Measurements from ENCODE around the gene SLC1A6.

SLC1A6 gene

DNA sequence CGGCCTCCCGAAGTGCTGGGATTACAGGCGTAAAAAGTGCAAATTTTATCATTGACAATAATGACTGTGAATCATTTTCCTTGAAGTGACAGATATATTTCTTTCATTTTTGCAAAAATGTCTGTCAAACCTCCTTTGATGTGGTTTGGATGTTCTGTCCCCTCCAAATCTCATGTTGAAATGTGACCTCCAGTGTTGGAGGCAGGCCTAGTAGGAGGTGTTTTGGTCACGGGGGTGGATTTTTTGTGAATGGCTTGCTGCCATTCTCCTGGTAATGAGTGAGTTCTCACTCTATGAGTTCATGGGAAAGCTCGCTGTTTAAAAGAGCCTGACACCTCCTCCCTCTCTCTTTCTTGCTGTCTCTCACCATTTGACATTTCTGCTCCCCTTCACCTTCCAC is 5.5 kb upstream of the SLC1A6 start:
- TF ChIP-seq, protein P1, sequence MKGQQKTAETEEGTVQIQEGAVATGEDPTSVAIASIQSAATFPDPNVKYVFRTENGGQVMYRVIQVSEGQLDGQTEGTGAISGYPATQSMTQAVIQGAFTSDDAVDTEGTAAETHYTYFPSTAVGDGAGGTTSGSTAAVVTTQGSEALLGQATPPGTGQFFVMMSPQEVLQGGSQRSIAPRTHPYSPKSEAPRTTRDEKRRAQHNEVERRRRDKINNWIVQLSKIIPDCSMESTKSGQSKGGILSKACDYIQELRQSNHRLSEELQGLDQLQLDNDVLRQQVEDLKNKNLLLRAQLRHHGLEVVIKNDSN (IDR thresholded peaks at IDR 0.05), result no peak
- TF ChIP-seq TEAD4 (IDR thresholded peaks at IDR 0.05) (no peak), TCF12 (IDR thresholded peaks at IDR 0.05; ENCODE audit: low read depth) (no peak), EGR1 (IDR thresholded peaks at IDR 0.05) (no peak), NFIC (IDR thresholded peaks at IDR 0.05) (no peak), YY1 (IDR thresholded peaks at IDR 0.05; ENCODE audit: low read depth) (no peak)
- TF ChIP-seq, protein P2, sequence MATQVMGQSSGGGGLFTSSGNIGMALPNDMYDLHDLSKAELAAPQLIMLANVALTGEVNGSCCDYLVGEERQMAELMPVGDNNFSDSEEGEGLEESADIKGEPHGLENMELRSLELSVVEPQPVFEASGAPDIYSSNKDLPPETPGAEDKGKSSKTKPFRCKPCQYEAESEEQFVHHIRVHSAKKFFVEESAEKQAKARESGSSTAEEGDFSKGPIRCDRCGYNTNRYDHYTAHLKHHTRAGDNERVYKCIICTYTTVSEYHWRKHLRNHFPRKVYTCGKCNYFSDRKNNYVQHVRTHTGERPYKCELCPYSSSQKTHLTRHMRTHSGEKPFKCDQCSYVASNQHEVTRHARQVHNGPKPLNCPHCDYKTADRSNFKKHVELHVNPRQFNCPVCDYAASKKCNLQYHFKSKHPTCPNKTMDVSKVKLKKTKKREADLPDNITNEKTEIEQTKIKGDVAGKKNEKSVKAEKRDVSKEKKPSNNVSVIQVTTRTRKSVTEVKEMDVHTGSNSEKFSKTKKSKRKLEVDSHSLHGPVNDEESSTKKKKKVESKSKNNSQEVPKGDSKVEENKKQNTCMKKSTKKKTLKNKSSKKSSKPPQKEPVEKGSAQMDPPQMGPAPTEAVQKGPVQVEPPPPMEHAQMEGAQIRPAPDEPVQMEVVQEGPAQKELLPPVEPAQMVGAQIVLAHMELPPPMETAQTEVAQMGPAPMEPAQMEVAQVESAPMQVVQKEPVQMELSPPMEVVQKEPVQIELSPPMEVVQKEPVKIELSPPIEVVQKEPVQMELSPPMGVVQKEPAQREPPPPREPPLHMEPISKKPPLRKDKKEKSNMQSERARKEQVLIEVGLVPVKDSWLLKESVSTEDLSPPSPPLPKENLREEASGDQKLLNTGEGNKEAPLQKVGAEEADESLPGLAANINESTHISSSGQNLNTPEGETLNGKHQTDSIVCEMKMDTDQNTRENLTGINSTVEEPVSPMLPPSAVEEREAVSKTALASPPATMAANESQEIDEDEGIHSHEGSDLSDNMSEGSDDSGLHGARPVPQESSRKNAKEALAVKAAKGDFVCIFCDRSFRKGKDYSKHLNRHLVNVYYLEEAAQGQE (IDR thresholded peaks at IDR 0.05; ENCODE audit: low read depth), result no peak
- TF ChIP-seq, protein P3, sequence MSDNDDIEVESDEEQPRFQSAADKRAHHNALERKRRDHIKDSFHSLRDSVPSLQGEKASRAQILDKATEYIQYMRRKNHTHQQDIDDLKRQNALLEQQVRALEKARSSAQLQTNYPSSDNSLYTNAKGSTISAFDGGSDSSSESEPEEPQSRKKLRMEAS (IDR thresholded peaks at IDR 0.05), result no peak

DNA sequence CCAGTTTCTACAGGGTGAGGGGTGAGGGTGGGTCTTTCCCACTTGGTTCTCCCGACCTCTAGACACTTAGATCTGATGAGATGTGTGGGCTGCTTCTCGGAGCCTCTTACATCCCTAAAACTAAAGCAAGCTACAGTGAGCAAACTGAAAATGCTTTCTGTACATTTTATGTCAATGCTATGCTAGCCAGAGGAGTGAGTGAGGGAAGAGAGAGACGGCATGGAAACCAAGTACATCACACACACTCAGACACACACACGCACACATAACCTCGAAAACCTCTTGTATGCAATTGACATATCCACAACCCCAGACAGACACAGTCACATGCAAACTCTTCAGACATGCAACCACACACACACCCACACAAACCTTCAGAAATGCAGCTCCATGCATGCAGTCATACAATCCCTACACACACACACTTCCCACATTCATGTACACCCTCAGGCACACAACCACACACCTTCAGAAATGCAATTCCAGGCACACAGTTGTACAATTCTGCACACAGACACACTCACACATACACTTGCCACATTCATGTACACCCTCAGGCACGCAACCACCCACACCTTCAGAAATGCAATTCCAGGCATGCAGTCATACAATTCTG is 1.4 kb downstream of the SLC1A6 start:
- TF ChIP-seq EP300 (IDR thresholded peaks at IDR 0.05; ENCODE audit: borderline replicate concordance), result no peak
- no peak for TF ChIP-seq CEBPB (IDR thresholded peaks at IDR 0.05)
- no peak for TF ChIP-seq TCF12 (IDR thresholded peaks at IDR 0.05; ENCODE audit: low read depth)
- TF ChIP-seq RAD21 (IDR thresholded peaks at IDR 0.05; ENCODE audit: low read depth), result no peak
- TF ChIP-seq CREB1 (IDR thresholded peaks at IDR 0.05; ENCODE audit: low read depth), result no peak
- TF ChIP-seq ZBTB7A (IDR thresholded peaks at IDR 0.05; ENCODE audit: low read depth), result no peak
- no peak for TF ChIP-seq TEAD4 (IDR thresholded peaks at IDR 0.05)
- no peak for TF ChIP-seq NFIC (IDR thresholded peaks at IDR 0.05)
- TF ChIP-seq TAF1 (IDR thresholded peaks at IDR 0.05; ENCODE audit: low read depth), result no peak
- no peak for TF ChIP-seq YY1 (IDR thresholded peaks at IDR 0.05; ENCODE audit: low read depth)
- TF ChIP-seq EGR1 (IDR thresholded peaks at IDR 0.05), result no peak
- TF ChIP-seq, protein P1 (IDR thresholded peaks at IDR 0.05), result no peak

DNA sequence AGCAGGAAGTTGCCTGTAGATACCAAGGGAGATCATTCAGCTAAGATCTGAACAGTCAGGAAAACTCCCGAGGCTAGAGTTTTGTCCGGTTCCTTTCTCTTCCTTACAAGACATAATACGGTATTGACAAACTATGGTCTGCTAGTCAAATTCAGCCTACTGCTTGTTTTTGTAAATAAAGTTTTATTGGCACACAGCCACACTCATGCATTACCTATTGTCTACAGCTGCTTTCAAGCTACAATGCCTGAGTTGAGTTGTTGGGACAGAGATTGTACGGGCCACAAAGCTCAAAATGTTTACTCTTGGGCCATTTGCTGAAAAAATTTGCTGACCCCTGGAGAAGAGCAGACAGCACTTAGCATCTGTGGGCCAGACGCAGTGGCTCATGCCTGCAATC is 2.5 kb downstream of the SLC1A6 start:
- TF ChIP-seq EGR1 (IDR thresholded peaks at IDR 0.05) (no peak), NFIC (IDR thresholded peaks at IDR 0.05) (no peak), CREB1 (IDR thresholded peaks at IDR 0.05; ENCODE audit: low read depth) (no peak), RAD21 (IDR thresholded peaks at IDR 0.05; ENCODE audit: low read depth) (no peak), TEAD4 (IDR thresholded peaks at IDR 0.05) (no peak), TCF12 (IDR thresholded peaks at IDR 0.05; ENCODE audit: low read depth) (no peak)
- TF ChIP-seq, protein P2 (IDR thresholded peaks at IDR 0.05; ENCODE audit: low read depth), result no peak
- TF ChIP-seq, protein P1 (IDR thresholded peaks at IDR 0.05), result no peak

DNA sequence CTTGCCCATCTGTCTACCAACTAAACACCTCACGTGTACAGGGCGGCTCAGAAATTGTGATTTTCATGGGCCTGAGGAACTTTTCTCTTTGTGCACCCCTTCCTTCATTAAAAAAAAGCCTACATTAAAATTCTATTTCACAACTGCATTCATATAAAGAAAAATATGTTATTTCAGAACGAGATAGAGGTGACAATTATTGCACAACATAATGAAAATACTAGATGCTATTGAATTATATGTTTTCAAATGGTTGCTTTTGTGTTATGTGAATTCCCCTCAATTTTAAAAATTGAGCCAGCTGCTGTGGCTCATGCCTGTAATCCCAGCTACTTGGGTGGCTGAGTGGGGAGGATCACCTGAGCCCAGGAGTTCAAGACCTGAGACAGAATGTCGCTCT is 5.2 kb downstream of the SLC1A6 start:
- TF ChIP-seq EGR1 (IDR thresholded peaks at IDR 0.05) (no peak), NFIC (IDR thresholded peaks at IDR 0.05) (no peak), CREB1 (IDR thresholded peaks at IDR 0.05; ENCODE audit: low read depth) (no peak), TCF12 (IDR thresholded peaks at IDR 0.05; ENCODE audit: low read depth) (no peak)

DNA sequence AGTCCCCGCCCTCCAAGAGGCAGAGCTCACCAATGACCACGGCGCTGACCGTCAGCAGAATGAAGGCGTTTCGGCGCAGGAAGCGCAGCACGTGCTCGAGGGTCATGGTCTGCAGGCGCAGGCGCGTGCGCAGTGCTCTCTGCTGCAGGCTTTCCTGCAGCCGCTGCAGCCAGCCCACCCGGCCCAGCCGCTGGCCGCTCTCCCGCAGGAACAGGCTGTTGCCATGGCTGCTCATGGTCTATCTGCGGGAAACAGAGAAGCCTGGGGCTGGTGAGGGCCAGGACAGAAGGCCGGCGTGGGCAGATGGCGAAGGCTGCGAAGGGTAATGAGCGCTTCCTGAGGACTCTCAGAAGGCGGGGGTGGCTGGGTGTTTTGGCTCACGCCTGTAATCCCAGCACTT is 7.0 kb downstream of the SLC1A6 start:
- no peak for TF ChIP-seq YY1 (IDR thresholded peaks at IDR 0.05; ENCODE audit: low read depth)
- no peak for TF ChIP-seq NFIC (IDR thresholded peaks at IDR 0.05)
- TF ChIP-seq CEBPB (IDR thresholded peaks at IDR 0.05), result no peak
- TF ChIP-seq FOXM1 (IDR thresholded peaks at IDR 0.05; ENCODE audit: borderline replicate concordance, low read depth), result no peak
- no peak for TF ChIP-seq CREB1 (IDR thresholded peaks at IDR 0.05; ENCODE audit: low read depth)
- no peak for TF ChIP-seq RAD21 (IDR thresholded peaks at IDR 0.05; ENCODE audit: low read depth)
- TF ChIP-seq TAF1 (IDR thresholded peaks at IDR 0.05; ENCODE audit: low read depth), result no peak
- TF ChIP-seq, protein P2 (IDR thresholded peaks at IDR 0.05; ENCODE audit: low read depth), result no peak
- no peak for TF ChIP-seq EGR1 (IDR thresholded peaks at IDR 0.05)
- no peak for TF ChIP-seq EP300 (IDR thresholded peaks at IDR 0.05; ENCODE audit: borderline replicate concordance)
